HepG2 (cell line): ENCODE measurements around the gene CHFR. TPM values are rescaled to one million over a fixed set of nuclear protein-coding genes. Genes with fewer than 3 reads are reported as not detected.

ENCODE experiments used
- E2F5 ChIP-seq: sonication (generic); formaldehyde crosslinking; conservative IDR thresholded peaks from 2 replicates; pipeline ENCODE4 v1.4.0; 2020; ENCODE audit warnings: missing genetic modification reagents
- FOXC1 ChIP-seq: sonication (generic); formaldehyde crosslinking; IDR thresholded peaks from 2 replicates; pipeline ENCODE4 v1.8.0; 2022; ENCODE audit warnings: mild to moderate bottlenecking, missing genetic modification reagents, borderline replicate concordance
- KAT2B ChIP-seq: fragments of 150-350 bp; IDR thresholded peaks from 2 replicates; pipeline ENCODE4 v1.6.1; 2014; ENCODE audit warnings: low read depth, low read length, borderline replicate concordance
- MYNN ChIP-seq: sonication (generic); formaldehyde crosslinking; IDR thresholded peaks from 2 replicates; pipeline ENCODE4 v1.4.0; 2020; ENCODE audit warnings: mild to moderate bottlenecking, low read depth, missing genetic modification reagents
- NFRKB ChIP-seq: fragments of 450-650 bp; IDR thresholded peaks from 2 replicates; pipeline ENCODE4 v1.6.1; 2017
- REL ChIP-seq: sonication (generic); formaldehyde crosslinking; conservative IDR thresholded peaks from 2 replicates; pipeline ENCODE4 v1.8.0; 2022; ENCODE audit warnings: mild to moderate bottlenecking, missing genetic modification reagents, moderate library complexity
- SMAD9 ChIP-seq: sonication (generic); formaldehyde crosslinking; IDR thresholded peaks from 2 replicates; pipeline ENCODE4 v1.5.1; 2020; ENCODE audit warnings: mild to moderate bottlenecking, missing genetic modification reagents
- ZBTB4 ChIP-seq: sonication (generic); formaldehyde crosslinking; IDR thresholded peaks from 2 replicates; pipeline ENCODE4 v1.4.0; 2020; ENCODE audit warnings: missing genetic modification reagents, mild to moderate bottlenecking, borderline replicate concordance
- ZHX2 ChIP-seq, 2 experiments: sonication (generic) in 1 of 2; formaldehyde crosslinking in 1 of 2; IDR thresholded peaks; 2 replicates each; pipeline versions ENCODE4 v1.6.1 to v1.9.0; 2014 to 2022; ENCODE audit warnings: antibody characterized with exemption in 1 of 2, borderline replicate concordance in 1 of 2, inconsistent platforms in 1 of 2, low read depth in 1 of 2, missing genetic modification reagents in 1 of 2
- ZNF142 ChIP-seq: sonication (generic); formaldehyde crosslinking; IDR thresholded peaks from 2 replicates; pipeline ENCODE4 v1.4.0; 2020; ENCODE audit warnings: missing genetic modification reagents
- ZNF616 ChIP-seq: sonication (generic); formaldehyde crosslinking; IDR thresholded peaks from 2 replicates; pipeline ENCODE4 v1.5.0; 2020; ENCODE audit warnings: low read depth, mild to moderate bottlenecking, missing genetic modification reagents
- polyA plus RNA-seq, 8 experiments: library from polyadenylated mRNA; depleted of rRNA in 3 of 8; stranded (reverse) in 7 of 8; unstranded in 1 of 8; fragments of >200 nt; fragmentation: Illumina TruSeq in 4 of 8; extraction: Trizol in 4 of 8; gene quantifications; 2 replicates each; pipeline versions ENCODE4 v1.2.1 to v1.2.3, GENCODE V29; 2011 to 2016; ENCODE audit warnings: low read depth in 4 of 8, missing spikeins in 1 of 8, mixed read lengths in 1 of 8; ENCODE audit not compliant: insufficient read depth in 1 of 8
- total RNA-seq, 5 experiments: library from RNA; depleted of rRNA; stranded (reverse); fragments of >200 nt; fragmentation: Illumina TruSeq; extraction: Trizol; gene quantifications; 2 replicates each; pipeline ENCODE4 v1.2.3, GENCODE V29; 2016; ENCODE audit warnings: low read depth in 1 of 5

Gene CHFR
- total and polyA plus RNA-seq, 2 of the 13 experiments (the other 11 are each of a cell fraction or from before 2014, with no cell fraction given): 21.4 to 21.5 TPM

GRCh38 chr12:132887513-132888351 is at the start of gene CHFR (continued):
- TF ChIP-seq ZNF142 (CRISPR knock-in tag) (0 out of 2 replicates have a peak, but pooled peaks have one; percentile 58), SMAD9 (CRISPR knock-in tag) (no peak; the same call in 1 of the 2 replicates), REL (CRISPR knock-in tag) (no peak), ZHX2 (IDR thresholded peaks at IDR 0.05; ENCODE audit: low read depth) (peak; percentile 93), ZHX2 (CRISPR knock-in tag; IDR thresholded peaks at IDR 0.05; ENCODE audit: borderline replicate concordance) (no peak), NFRKB (peak; percentile 69), MYNN (CRISPR knock-in tag) (no peak), KAT2B (no peak), E2F5 (CRISPR knock-in tag) (0 out of 2 replicates have a peak, but pooled peaks have one; percentile 20), FOXC1 (CRISPR knock-in tag) (no peak), ZNF616 (no peak), ZBTB4 (CRISPR knock-in tag) (no peak)
